GM03348 (cell line): Measurements from ENCODE around the gene STK17A.
"Not testable (repeated sequence)": the region's sequence is repeated elsewhere in the genome, so short reads cannot be mapped to it uniquely, and the experiment has no call there.

Experiments
- DNase-seq: peaks from one replicate; pipeline ENCODE4 v3.0.0; 2012; ENCODE audit warnings: low spot score

The STK17A gene

DNA sequence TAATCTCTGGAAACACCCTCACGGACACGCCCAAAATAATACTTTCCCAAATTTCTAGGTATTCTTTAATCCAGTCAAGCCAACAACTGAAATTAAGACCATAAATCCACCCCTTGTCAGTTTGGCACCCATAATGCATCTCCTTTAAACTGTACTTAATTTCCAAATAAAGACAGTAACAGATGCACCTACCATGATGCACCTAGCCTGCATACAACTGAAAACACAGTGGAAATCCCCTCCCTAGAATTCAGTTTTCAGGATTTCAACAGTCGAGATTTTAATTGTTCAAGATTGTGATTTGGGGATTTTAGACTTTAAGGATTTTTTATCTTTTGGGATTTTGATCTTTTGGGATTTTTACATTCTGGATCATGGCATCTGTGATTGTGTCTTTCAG, 17.1 kb downstream of the STK17A start:
- no peak for DNase-seq

DNA sequence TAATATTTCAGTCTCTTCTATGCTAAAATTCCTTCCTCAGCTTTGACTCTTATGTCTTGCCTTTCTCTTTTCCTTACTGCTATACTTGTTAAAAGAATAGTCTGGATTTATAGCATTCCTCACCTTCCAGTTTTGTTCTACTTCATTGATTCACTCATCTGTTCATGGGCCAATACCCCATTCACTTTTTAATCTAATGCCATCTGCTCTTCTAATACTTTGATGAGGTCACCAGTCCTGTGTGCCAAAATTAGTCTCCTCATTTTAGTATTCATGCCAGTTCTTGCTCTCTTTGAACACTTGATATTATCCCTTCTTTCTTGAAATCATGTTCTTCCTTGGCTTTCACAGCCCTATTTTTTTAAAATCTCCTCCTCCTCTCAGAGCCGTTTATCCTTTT, 19.3 kb downstream of the STK17A start:
- no peak for DNase-seq

- DNase-seq: no peak
Observed at GRCh38 chr7:43604251-43604650, 21.3 kb downstream of the STK17A start.

DNA sequence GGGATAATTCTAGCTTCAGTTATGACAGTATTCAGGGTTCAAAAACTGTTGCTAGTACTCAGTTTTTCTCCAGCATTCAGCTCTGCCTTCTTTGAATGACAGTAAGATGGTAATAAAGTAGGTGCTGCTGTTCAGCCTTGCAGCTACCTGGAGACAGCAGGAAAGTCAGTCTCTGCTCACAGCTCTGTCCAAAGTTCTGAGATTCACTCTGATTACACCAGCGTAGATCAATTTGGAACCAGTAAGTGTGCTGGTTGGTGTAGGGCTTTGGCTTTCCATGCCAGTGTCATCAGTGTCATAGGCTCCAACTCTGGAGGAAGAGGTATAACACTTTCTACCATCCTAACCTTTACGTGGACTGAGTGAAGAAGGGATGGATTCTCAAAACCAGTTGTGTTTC, 26.2 kb downstream of the STK17A start:
- no peak for DNase-seq

DNA sequence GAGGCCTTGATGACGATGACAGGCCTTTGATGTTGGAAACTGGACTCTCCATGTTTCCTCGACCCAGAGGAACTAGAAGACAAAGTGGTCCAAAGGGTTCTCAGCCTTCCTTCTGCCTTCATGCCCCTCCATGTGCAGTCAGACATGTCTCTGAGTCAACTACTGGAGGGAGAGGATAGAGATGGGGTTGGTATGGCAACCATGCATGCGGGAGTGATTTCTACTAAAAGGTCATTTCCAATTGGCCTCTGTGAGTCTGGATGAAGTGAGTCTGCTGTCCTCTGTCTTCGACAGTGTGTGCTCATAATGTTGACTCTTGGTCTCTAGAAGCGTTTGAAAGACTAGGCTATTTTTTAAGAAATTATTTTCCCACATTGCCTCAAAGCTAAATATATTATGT, 29.2 kb downstream of the STK17A start:
- DNase-seq: no peak

DNA sequence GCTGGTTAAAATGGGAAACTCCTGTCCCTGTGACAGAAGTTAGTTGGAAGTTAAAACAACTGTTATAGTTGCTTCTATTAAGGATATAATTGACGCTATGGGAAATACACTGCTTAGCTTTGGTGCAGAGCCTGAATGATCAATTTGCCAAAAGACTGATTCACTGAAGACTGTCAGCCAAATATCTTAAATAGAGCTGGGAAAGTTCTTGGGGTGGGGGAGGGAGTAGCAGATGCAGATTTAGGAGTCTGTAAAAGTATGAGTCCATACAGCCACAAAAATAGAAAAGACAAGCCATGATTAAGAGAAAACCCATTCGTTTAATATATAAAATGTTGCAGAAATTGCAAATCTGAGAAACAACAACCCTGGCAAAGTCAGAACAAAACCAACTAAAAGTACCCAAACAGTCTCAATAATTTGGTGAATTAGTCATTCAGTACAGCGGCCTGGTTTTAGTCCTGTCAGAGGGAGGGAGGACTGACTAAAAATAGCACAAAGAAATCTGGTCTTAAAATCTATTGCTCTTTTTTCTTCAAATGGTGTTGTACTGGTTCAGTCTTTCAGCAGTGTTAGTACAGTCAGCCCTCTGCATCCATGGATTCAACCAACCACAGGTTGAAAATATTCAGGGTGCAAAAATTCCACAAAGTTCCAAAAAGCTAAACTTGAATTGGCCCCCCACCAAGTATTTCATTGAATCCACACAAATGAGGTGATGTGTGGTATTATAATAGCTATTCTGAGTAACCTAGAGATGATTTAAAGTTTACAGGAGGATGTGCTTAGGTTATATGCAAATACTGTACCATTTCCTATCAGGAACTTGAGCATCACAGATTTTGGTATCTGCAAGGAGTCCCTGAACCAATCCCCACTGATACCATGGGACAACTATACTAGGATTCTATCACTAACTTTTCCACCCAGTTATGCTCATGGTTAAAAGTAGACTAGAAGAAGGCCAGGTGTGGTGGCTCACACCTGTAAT, 30.0 kb downstream of the STK17A start:
- DNase-seq: peak; percentile 77

GRCh38 chr7:43615558-43616145, 32.7 kb downstream of the STK17A start:
- no peak for DNase-seq

GRCh38 chr7:43616977-43617376, 34.1 kb downstream of the STK17A start:
- DNase-seq: no peak

- no peak for DNase-seq
Observed at GRCh38 chr7:43618073-43618472, 35.2 kb downstream of the STK17A start.

- DNase-seq: no peak
Observed at GRCh38 chr7:43619213-43620012, 36.5 kb downstream of the STK17A start.

DNA sequence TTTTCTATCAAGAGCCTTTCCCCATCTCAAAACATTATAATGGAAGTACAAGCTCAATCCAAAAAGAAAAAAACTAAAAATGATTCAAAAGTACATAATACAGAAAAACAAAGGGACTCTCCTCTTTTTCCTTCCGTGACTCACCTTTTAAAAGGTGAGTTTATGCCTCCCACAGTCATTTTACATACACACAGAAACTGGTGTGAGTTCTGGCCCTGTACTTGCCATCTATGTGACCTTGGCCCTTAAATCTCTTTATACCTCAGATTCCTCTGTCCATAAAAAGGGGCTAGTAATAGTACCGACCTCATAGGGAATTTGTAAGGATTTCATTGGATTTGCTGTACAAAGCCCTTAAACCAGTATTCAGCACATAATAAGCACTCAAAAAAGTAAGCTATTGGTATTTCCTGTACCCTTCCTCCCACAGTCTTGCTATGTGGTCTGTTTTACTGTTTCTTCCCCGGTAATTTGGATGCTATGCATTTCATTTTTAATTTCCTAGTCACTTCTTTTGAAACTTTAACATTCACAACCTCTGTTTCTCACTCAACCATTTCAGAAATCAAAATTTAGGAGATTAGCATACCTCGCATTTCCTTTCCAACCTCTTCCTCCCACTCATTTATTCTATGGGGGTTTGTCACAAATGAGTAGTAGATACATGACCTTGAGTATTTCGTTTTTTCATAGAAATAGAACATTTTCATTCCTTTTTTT, 39.0 kb downstream of the STK17A start:
- DNase-seq: peak; percentile 42

- DNase-seq: peak; percentile 17
Observed at GRCh38 chr7:43624156-43624555, 41.2 kb downstream of the STK17A start.

GRCh38 chr7:43625453-43625852, 42.5 kb downstream of the STK17A start:
- no peak for DNase-seq

DNA sequence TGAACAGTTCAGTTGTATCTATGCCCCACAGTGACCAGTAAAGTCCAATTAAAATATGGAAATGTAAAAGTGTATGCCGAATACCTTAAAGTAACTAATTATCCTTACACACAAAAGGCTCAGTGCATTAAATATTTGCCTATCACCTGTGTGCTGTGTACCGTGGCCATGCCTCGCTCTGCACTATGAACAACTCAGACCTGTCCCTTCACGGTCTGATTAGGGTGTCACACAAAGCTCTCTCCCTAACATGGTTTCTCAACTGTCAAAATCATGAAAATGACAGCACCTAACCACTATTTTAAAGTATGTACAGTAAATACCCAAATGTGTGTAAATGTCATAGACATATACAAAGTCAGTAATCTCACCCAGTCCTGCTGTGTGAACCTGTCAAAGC, 43.1 kb downstream of the STK17A start:
- DNase-seq: no peak

GRCh38 chr7:43626695-43627094, 43.8 kb downstream of the STK17A start:
- DNase-seq: no peak

DNA sequence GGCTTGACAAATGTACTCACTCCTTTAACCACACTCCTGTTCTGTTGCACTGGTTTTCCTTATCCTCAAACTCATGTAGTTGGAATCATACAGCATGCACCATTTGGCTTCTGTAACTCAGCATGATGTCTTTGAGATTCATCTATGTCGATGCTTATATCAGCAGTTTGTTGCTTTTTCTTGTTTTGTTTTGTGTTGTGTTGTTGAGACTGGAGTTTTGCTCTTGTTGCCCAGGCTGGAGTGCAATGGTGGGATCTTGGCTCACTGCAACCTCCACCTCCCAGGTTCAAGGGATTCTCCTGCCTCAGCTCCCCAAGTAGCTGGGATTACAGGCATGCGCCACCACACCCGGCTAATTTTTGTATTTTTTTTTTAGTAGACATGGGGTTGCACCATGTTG, 44.9 kb downstream of the STK17A start:
- not testable (repeated sequence) for DNase-seq

DNA sequence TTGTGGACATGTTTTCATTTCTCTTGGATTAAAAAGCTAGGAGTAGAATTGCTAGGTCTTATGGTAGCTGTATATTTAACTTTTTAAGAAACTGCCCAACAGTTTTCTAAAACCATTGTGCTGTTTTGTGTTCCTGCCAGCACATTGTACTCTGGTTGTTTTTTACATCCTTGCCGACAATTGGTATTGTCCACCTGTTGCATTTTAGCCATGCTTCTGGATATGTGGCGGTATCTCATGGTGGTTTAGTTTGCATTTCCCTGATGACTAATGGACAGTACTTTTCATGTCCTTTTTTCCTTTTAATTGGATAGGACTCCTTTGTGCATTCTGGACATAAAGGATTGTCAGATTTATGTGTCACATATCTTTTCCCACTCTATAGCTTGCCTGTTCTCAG, 45.5 kb downstream of the STK17A start:
- no peak for DNase-seq

DNA sequence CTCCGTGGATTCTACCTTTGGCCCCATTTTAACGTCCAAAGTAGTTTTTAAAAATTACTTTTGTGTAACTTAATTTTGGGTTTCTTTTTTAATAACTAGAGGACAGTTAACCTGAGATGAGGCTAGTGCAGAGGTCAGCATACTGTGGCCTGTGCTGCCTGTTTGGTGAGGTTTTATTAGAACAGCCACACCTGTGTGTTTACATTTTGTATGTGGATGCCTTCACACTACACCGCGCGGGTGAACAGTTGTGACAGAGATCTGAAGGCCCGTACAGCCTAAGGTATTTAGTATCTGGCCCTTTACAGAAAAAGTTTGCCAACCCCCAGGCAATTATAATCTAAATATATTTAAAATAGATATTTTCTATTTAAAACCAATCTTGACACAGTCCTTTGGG, 46.9 kb downstream of the STK17A start:
- DNase-seq: no peak

- DNase-seq: no peak
Observed at GRCh38 chr7:43630482-43630881, 47.6 kb downstream of the STK17A start.

GRCh38 chr7:43631559-43631958, 48.7 kb downstream of the STK17A start:
- no peak for DNase-seq

DNA sequence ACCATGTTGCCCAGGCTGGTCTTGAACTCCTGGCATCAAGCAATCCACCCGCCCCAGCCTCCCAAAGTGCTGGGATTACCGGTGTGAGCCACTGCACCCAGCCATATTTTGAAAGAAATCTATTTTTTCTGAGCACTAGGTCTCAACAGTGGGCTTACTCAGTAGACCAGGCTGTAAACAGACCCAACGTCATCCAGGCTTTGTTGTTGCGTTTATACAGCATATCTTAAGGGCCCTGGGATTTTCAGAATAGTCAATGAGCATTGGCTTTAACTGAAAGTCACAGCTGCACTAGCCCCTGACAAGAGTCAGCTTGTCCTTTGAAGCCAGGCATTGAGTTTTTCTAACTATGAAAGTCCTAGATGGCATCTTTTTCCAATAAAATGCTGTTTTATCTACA, 49.8 kb downstream of the STK17A start:
- DNase-seq: no peak

DNA sequence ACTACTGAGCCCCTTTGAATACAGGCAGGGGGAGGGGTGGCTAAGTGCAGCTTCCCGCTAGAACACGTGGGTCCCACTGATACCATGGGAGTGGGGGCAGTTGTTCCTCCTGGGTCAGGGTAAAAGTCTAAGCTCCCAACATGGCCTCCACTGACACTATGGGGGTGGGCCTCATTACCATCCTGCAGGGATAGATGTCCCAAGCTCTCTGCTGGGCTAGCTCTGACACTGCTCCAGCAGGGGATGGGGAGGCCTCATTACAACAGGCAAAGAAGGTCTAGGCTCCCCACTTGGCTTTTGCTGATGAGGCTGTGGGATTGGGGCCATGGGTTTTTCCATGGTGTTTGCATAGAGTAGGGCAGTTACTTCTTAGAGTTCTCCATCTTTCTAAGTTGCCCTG, 51.5 kb downstream of the STK17A start:
- DNase-seq: no peak
